NCI-H1417 treated with DMSO at 0.1 percent for 48 hours (cell line): ENCODE measurements around the gene PPP1R1C.

ENCODE experiments used
- DNase-seq: peaks from one replicate; lab custom pipeline; 2025; lab: John Stamatoyannopoulos, UW

Gene PPP1R1C

DNA sequence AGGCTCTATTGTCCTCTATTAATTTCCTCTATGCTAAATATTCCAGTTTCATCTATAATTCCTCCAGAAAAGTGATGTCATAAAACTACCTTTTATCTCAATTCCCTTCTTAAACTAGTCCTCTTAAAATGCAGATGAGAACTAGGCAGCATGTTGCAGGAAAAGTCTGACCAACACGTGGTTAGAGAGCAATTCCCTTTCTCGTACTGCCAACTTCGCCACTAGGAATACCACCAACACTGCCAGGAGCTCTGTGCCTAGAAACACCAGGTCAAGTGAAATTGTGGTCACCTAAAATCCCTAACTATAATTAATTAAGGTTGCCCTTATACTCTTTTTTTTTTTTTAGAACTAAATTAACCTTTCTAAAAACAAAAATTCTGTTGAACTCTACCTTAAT is 127.7 kb downstream of the PPP1R1C start:
- DNase-seq = no peak

DNA sequence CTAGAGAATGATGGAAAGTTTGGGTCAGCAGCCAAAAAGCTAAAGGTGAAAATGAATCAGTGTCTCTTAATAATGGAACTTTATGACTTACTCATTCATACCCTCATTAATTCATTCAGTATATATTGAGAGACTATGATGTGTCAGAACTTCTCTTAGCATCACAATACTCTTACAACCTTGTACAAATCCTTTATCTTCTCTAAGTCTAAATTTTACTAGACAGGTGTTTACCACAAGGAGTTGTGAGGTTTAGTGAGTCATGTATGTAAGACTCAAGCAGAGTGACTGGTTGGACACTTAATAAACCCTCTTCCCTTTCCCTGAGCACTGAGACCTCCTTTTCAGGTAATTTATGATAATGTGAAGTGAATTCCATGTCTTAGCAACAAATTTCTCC is 129.6 kb downstream of the PPP1R1C start:
- DNase-seq = no peak

DNA sequence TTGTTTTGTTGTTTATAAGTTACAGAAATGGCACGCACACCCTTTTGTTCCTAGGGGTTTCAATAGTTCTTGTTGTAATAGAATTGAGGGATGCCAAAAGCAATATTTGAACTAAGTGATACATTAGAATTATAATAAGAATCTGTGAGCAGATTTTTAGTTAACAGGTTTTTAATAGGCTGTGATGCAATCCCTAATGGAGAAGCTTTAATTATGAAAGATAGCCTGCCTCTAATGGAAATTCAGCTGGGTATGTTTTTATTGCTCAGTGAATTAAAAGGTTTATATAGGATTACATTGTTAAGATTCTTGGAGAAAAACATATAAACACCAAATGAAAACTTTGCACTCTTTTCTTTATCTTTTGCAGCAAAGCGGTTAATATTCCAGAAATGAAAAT is 131.1 kb downstream of the PPP1R1C start:
- no peak for DNase-seq

DNA sequence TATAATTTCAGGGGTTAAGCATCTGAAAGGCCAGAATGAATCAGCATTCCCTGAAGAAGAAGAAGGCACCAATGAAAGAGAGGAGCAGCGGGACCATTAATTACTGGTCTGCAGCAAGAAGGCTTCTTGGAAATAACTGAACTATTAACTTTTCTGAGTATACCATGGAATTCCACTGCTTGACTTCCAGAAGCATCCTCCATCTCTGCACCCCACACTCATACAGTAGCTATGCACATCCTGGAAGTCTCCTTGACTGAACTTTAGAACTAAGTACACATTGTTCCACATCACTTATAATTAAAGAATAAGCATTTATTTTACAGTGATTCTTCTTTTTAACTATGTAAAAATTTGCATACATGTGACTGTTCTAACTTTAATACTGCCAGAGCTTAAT is 131.5 kb downstream of the PPP1R1C start:
- DNase-seq = no peak

DNA sequence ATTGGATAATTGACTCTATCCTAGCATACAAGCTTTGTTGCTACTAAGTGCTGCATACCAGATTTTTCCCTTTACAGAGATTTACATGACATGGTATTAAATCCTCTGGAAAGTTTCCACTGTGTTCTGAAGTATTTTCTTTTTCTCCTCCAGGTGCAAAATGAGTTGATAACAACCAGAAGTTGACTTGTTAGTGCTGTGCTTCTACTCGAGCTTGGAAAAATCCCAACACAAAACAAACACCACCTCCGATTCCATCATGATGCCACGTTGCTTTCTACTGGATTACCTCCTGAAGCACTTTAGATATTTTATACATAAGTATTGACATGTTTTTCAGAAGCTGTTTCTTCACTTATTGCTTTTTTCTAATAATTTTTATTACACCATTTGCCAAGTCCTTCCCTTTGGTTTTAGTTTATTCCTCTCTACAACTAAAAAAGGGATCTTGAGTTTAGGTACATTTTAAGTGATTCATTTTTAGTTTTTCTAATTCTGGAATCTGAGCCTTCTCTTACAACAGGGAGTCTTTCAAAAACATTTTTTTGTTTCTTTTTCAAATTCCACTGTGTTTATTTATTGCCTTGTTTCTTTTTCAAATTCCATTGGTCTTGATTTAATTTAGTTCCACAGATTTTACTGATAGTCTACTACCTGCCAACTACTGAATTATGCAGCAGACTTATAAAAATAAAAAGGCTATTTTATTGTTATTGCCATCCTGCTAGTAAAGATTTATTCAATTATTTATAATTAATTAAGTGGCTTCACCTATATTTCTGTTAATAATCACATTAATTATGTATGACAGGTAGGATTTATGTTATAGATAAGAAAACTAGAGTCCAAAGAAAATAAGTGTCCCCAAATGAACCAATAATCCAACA is 143.4 kb downstream of the PPP1R1C start:
- DNase-seq = no peak

DNA sequence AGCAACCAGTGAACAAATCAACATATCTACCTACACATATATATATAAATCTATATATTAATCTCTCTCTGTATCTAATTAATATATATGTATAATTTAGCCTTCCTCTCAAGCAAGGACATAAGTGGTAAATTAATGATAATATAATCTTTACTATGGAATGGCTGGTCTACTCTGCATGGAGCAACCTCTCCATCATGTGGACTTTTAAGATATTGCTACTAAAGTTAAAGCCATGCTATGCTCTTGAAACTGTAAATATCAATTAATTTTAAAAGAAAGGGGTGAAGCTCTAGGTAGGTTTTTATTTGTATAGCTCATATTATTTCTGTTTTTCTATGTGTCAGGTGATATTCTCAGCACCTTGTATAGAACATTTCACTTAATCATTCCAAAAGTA is 147.0 kb downstream of the PPP1R1C start:
- DNase-seq = no peak

DNA sequence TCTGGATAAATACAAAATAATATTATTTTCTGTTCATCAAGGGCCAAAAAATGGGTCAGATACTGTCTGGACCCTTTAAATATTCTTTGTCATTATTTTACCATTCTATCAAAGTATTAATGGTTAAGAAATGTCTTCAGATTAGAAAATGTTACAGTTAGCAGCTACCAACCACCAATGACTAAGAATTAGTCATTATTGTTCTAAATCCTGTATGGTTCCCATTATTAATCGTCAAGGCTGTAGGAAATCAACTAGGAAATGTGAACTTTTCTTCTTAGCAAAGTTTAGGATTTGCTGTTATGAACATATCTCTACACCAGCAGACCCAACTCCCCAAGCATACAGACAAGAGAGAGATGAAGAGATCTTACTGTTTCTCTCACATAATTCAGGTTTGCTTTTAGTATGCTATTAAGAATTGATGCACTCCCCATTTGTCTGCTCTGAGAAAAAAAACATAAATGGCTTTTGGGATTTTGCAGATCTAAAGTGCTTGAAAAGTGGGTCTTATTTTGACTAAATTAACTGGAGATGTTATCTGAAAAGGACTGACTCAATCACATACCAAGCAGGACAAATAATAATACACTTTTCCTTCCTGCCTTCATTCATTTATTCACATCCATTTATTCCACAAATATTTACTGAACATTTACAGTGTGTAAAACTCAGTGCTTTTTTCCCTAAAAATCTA is 147.7 kb downstream of the PPP1R1C start:
- no peak for DNase-seq

DNA sequence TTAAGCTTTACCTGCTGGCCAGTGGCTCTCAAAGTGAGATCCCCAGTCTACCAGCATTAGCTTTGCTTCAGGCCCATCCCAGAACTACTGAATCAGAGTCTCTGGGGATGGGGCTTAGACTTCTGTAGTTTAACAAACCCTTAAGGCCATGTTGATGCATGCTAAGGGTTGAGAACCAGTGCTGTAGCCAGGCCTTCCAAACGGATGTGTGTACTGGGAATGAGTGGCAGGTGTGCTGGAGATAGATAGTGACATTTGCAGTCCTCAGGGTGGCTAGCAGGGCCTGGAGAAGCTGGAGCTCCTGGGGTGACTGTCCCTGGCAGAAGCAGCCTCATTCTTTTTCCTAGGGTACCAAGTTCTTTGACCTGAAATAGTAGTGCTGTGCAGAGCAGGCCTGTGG is 148.5 kb downstream of the PPP1R1C start:
- DNase-seq = no peak

DNA sequence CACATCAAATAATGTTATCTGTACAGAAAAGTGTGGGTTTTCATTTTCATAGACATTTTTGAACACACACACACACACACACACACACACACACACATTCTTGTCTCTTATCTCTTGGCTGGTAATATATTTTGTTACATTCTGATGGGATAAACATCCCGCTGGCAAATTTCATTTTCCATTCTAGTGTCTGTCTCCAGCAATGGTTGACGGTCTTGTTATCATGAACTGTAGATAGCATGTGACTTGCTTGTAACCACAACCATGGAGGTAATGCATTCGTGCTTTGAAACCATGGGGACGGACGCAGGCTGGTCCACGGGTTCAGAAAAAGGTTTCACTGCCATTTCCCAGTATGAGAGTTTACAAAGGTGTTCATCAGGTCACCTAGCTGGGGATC is 156.4 kb downstream of the PPP1R1C start:
- DNase-seq = no peak

DNA sequence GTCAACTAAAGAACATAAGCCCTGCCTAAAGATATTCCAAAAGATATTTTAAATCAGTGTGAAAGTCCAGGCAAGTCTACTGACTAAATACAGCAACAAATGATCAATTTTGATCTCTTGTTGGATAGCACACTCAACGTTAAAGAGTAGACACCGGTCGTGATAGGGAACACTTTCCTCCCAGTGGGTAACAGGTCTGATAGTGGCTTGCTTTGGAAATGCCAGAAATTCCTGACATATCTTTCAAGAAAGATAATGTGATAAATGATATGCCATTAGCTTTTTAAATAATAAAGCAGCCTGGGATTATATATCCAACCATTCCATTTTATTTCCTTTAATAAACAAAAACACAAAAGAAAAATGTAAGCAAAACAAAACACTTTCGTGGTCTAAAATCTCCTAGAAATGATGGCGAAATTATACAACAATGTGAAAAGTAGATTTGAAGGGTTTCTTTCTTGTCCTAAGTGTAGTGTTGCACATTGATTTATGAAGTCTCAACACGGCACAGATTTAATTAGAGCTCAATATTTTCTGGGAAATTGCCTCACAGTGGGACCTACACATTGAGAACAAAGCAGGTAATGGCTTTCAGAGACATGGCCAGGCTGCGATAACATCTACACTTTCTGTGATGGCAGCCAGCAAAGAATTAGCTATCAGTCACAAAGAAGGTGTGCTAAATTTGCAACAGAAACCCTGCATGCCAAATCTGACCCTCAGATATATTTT is 158.6 kb downstream of the PPP1R1C start:
- DNase-seq = no peak

DNA sequence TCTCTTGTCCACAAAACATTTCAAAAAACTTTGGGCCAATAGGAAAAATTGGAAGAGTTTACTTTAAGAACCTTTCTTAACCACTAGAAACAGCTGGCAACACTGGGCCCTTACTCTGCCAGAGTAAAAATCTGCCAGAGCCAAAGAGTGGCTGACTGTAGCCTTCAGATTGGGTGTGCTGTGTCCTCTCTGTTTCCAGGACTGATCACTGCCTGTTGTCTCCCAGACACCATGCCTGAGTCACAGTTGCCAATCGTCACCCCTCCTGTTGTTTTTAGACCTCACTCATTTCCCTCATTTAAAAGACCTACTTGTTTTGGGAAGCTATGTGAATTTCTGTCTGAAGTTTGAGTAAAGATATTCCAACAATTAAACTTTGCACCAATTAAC is 159.1 kb downstream of the PPP1R1C start:
- DNase-seq = no peak

DNA sequence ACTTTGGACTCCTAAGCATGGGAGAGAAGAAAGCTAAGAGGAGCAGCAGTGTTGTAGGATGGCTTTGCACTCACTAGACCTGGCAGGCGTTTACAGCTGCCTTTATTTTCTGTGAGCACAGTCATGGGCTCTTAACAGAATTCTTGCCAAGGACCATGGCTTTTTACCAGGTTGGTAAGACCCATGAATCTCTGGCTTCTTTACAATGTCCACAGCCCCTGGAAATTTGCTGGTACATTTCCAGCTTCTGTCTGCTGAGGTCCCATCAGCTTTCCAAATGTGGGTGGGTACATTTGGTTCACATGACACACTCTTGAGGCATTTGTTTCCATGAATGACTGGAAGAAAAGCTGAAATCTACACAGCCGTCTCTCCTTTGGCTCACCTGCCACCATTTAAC is 162.7 kb downstream of the PPP1R1C start:
- no peak for DNase-seq

DNA sequence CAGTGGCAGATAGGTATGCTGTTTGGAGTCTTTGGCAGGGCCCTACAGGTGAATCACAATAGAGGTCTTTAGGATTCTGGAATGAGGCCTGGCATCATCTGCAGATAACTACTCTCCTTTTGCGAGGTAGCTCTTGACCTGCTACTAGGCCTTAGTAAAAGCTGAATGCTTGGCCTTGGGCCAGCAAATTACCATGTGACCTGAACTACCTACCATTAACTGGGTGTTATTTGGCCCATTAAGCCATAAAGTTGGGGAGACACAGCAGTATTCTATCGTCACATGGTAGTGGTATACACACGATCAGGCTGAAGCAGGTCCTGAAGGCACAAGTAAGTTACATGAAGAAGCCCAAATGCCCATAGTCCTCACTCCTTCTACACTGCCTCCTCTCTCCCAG is 178.2 kb downstream of the PPP1R1C start:
- no peak for DNase-seq

DNA sequence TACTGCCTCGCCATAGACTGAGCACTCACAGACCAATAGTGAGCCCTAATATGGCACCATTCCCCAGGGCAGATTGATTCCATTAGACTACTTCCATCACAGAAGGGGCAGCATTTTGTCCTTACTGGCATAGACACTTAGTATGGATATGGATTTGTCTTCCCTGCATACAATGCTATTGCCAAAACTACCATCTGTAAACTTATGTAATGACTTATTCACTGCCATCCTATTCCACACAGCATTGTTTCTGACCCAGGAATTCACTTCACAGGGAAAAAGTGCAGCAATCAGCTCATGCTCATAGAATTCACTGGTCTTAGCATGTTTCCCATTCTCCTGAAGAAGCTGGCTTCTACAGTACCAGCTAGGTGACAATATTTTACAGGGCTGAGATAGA is 179.0 kb downstream of the PPP1R1C start:
- DNase-seq = no peak

DNA sequence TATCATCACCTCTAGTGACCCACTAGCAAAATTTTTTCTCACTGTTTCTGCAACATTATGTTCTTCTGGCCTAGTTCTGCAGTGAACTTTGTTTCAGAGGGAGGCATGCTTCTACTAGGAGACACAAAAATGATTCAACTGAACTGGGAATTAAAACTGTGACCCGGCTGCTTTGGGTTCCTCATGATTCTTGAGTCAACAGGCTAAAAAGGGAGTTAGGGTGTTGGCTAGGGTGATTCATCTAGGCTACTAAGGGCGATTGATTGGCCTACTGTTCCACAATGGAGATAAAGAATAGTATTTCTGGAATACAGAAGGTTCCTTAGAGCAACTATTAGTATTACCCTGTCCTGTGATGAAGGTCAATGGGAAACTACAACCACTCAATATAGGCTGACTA is 179.5 kb downstream of the PPP1R1C start:
- no peak for DNase-seq

DNA sequence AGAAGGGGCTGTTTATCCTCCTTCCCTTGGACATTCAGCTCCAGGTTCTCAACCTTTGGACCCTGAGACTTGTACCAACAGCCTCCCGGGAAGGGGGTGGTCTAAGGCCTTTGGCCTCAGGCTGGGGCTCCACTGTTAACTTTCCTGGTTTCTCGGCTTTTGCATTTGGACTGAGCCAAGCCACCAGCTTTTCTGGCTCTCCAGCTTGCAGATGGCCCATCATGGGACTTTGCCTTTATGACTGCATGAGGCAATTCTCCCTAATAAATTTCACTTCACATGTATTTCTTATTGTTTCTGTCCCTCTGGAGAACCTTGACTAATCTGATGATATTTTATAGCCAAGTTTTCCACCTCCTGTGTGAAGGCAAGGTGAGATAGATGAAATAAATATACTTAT is 180.8 kb downstream of the PPP1R1C start:
- no peak for DNase-seq

DNA sequence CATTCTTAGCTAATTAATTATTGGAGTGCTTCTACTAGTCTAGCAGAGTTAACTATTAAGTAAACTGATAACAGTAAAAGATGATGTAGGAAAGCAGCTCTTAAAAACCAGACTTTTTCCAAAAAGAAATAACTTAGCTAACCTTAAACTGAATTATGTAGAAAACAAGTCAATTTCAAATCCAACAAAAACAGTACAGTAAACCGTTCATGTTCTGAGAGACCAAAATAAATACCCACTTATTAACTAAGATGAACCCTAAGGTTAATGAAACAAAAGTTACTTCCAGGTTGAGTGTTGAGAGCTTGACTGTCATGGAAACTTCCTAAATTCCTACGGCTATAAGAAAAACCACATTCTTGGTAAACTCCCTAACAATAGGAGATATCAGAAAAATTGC is 181.2 kb downstream of the PPP1R1C start:
- DNase-seq = no peak
